GM19397 (cell line): ENCODE results near the gene ZNF486.
"Not testable (repeated sequence)": the region's sequence is repeated elsewhere in the genome, so short reads cannot be mapped to it uniquely, and the experiment has no call there.

ENCODE experiments used
- ATAC-seq: cut with Tn5 transposase; IDR thresholded peaks from one replicate; pipeline ENCODE4 v1.9.1; 2021; ENCODE audit warnings: mild to moderate bottlenecking, moderate library complexity; ENCODE audit not compliant: unreplicated experiment

Gene ZNF486

DNA sequence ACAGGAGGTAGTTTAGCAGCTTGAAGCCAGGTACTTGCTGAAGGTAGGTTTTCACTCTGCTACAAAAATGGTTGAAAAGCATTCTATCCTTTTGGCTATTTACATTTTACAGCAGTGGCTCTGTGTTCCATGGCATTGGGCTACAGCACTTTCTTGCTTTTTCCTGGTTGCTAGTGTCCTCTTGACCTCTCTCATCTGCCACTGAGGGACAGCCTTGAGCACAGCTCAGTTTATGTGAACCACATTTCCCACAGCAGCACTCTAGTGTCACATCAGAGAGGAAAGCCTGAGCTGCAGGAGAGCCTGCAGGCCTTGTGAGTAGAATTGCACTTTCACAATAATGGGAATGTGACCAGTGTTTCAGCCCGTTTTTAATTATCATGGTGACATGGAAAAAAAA, 54.6 kb downstream of the ZNF486 start:
- not testable (repeated sequence) for ATAC-seq

DNA sequence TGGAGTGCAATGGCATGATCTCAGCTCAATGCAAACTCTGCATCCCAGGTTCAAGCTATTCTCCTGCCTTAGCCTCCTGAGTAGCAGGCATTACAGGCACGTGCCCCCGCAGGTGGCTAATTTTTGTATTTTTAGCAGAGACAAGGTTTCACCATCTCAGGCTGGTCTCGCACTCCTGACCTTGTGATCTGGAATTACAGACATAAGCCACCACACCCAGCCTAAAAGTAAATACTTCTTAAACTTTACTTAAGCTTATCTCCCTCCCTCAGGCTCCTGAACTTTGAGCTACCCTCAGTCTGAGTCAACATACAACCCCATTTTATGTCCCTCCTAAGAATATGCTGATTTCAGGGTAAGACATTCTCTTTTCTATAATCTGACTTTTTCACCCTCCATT, 66.1 kb downstream of the ZNF486 start:
- ATAC-seq: no peak

DNA sequence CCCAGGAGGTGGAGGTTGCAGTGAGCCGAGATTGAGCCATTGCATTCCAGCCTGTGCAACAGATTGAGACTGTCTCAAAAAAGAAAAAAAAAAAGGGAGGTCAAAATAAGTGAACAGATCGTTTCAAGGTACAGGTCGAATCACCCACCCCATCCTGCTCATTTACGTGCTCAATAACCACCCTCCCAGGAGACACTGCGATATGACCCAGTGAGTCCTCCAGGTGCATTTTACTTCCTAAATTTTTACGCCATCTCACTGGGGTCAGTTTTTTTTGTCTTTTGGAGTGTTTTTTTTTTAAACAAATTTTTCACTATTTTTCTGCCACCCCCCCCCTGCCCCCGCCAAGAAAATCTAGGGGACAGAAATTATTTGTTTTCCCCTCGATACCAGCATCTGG, 68.1 kb downstream of the ZNF486 start:
- no peak for ATAC-seq

DNA sequence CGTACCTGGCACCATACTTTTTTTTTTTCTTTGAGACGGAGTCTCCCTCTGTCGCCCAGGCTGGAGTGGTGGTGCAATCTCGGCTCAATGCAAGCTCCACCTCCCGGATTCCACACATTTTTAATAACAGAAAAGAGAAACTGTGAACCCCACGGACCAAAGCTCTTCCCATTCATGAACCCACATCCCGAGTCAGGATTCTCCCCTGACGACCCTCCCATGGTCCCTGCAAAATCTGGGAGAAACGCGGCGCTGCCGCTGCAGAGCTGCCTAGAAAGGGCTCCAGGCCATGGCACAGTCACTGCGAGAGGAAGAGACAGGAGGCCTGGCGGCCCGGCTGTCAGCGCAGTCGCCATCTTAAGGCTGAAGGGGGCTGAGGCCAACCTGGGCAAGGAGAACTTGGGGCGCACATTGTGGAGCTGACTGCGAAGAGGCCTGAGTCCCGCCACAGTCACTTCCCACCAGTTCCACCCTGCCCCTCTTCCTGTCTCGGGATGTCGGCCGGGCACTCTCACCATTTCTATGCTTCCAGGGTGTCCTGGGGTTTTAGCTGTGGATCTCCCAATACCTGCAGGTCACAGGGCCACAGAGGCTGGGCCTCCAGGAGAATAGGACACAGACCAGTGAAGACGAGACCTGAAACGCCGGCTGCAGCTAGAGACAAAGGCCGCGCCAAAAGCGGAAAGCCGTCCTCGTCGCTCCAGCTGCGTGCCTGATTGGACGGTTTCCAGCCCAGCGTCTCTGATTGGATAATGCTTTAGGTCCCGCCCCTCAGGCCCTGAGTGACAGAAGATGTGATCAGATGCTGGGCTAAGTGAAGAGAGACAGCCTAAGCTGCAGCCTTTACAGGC, 71.0 kb downstream of the ZNF486 start:
- ATAC-seq: peak; percentile 83

DNA sequence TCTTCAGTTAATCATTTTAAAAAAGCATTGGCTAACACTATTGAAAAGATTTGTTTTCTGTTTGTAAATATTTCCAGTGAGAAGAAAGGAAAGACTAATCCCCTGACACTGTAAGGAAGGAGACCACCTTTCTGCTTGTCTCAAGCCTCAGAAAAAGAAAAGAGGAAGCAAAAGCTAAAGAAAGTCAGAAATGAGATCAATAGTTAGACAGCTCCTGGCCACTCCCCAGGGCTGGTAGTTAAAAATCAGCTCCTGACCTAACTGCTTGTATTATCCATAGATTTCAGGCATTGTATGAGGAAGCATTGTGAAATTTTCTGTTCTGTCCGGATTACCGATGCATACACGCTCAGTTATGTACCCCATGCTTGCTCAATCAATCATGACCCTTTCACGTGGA, 76.6 kb downstream of the ZNF486 start:
- no peak for ATAC-seq

DNA sequence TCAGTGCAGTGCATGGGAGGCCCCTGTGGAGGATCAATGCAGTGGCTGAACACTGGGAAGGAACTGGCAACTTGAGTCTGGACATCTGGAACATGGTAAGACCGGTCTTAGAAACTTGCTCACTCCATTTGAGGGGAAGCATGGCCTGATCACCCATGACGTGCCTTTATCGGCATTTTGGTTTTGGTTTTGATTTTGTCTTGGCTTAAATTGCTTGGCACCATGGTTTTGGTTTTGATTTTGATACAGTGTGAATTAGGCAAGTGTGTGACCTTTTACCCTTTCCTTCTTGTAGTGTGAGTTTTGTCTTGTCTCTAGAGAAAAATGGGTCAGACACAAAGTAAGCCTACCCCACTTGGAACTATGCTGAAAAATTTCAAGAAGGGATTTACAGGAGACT, 77.3 kb downstream of the ZNF486 start:
- ATAC-seq: no peak

DNA sequence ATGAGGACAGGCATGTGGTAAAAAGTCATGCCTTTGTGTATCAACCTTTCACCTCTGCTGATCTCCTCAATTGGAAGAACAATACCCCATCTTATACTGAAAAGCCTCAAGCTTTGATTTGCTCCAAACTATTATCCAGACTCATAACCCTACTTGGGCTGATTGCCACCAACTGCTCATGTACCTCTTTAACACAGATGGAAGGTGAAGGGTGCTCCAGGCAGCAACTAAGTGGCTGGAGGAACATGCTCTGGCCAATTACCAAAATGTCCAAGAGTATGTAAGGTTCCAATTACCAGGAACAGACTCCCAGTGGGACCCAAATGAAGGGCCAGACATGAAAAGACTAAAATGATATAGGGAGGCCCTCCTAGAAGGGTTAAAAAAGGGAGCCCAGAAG, 78.3 kb downstream of the ZNF486 start:
- ATAC-seq: no peak

DNA sequence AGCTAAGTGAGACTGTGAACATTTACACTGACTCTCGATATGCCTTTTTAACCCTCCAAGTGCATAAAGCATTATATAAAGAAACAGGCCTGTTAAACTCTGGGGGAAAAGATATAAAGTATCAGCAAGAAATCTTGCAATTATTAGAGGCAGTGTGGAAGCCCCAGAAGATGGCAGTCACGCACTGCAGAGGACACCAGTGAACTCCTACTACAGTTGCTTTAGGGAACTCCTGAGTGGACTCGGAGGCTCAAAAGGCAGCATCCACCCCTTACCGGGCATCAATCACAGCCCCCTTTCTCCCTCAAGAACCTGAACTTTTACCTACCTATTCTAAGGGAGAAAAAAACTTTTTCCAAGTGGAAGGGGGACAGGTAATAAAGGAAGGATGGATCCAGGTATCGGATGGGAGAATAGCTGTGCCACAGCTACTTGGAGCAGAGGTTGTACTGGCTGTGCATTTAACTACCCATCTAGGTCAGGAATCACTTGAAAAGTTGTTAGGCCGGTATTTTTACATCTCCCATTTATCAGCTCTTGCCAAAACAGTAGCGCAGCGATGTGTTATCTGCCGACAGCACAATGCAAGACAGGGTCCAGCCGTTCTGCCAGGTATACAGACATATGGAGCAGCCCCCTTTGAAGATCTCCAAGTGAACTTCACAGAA, 80.1 kb downstream of the ZNF486 start:
- no peak for ATAC-seq

DNA sequence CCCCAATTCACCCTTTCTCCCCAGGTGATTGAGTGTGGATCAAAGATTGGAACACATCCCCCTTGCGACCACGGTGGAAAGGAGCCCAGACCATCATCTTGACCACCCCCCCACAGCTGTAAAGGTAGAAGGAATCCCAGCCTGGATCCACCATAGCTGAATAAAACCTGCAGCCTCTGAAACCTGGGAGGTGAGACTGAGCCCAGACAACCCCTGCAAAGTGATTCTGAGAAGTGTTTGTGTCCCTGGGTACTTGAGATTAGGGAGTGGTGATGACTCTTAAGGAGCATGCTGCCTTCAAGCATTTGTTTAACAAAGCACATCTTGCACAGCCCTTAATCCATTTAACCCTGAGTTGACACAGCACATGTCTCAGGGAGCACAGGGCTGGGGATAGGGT, 81.2 kb downstream of the ZNF486 start:
- not testable (repeated sequence) for ATAC-seq
